ENCODE results near the gene CNTNAP5. TPM values are rescaled to one million over a fixed set of nuclear protein-coding genes. Genes with fewer than 3 reads are reported as not detected.

The CNTNAP5 gene
- total RNA-seq, 1 donor from 2014 or later: not detected

DNA sequence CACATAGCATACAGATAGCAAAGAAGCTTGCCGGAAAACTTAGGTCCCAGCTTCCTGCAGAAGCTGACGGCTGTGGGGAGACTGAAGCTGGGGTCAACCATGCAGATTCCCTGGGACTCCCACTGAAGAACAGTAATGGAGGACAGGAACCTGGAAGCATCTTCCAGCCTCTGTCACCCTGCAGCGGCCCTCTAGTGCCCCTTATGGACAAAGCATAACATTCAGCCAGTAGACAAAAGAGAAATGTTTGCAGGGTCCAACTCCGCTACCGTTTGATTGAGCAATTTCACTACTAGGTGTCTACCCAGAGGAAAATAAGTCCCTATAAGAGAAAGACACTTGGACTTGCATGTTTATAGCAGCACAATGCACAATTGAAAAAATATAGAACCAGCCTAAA, 460.6 kb downstream of the CNTNAP5 start:
- TF ChIP-seq CTCF (conservative IDR thresholded peaks at IDR 0.05; ENCODE audit: low read depth, low read length): no peak
- no peak overlapping the region for H3K4me3 ChIP-seq (ENCODE audit: low read depth, low read length)
- DNase-seq (ENCODE audit: low read depth): no peak

GRCh38 chr2:124489686-124490085, 464.6 kb downstream of the CNTNAP5 start:
- DNase-seq (ENCODE audit: low read depth): no peak
- H3K4me3 ChIP-seq (ENCODE audit: low read depth, low read length): no peak overlapping the region
- no peak for TF ChIP-seq CTCF (conservative IDR thresholded peaks at IDR 0.05; ENCODE audit: low read depth, low read length)

DNA sequence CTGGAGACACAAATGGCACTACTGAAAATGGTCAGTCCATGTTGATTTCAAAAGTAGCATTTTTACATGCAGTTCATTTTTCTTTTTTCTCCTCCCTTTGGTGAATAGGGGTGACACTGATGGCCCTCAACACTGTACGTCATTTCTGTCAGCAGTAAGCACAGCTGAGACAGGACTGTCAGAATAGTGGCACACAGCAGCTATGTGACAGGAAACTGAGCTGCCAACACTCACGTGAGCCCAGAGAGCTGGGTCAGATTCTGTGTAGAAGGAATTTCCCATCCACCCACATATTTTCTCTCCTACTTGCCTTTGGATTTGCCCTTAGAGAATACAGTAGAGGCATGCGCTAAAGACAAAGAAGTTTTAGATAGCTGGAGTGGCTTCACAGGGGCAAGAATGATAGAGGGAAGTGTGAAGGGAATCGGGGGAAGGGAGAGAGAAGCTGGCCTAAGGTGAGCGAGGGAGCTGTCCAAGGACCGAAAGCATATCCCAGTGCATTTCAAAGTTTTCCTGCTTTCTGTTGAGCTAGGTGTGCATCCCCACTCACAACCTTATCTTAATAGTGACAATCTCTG, 476.6 kb downstream of the CNTNAP5 start:
- DNase-seq (ENCODE audit: low read depth): no peak
- no peak for TF ChIP-seq CTCF (conservative IDR thresholded peaks at IDR 0.05; ENCODE audit: low read depth, low read length)
- no peak overlapping the region for H3K4me3 ChIP-seq (ENCODE audit: low read depth, low read length)

- no peak for DNase-seq (ENCODE audit: low read depth)
- no peak overlapping the region for H3K4me3 ChIP-seq (ENCODE audit: low read depth, low read length)
- TF ChIP-seq CTCF (conservative IDR thresholded peaks at IDR 0.05; ENCODE audit: low read depth, low read length): no peak
Measured at GRCh38 chr2:124514236-124514635, 489.1 kb downstream of the CNTNAP5 start.

- no peak for DNase-seq (ENCODE audit: low read depth)
- TF ChIP-seq CTCF (conservative IDR thresholded peaks at IDR 0.05; ENCODE audit: low read depth, low read length): no peak
- H3K4me3 ChIP-seq (ENCODE audit: low read depth, low read length): no peak overlapping the region
Measured at GRCh38 chr2:124520953-124521352, 495.9 kb downstream of the CNTNAP5 start.

- TF ChIP-seq CTCF (conservative IDR thresholded peaks at IDR 0.05; ENCODE audit: low read depth, low read length): no peak
- no peak for DNase-seq (ENCODE audit: low read depth)
- H3K4me3 ChIP-seq (ENCODE audit: low read depth, low read length): no peak overlapping the region
Measured at GRCh38 chr2:124523096-124523495, 498.0 kb downstream of the CNTNAP5 start.

DNA sequence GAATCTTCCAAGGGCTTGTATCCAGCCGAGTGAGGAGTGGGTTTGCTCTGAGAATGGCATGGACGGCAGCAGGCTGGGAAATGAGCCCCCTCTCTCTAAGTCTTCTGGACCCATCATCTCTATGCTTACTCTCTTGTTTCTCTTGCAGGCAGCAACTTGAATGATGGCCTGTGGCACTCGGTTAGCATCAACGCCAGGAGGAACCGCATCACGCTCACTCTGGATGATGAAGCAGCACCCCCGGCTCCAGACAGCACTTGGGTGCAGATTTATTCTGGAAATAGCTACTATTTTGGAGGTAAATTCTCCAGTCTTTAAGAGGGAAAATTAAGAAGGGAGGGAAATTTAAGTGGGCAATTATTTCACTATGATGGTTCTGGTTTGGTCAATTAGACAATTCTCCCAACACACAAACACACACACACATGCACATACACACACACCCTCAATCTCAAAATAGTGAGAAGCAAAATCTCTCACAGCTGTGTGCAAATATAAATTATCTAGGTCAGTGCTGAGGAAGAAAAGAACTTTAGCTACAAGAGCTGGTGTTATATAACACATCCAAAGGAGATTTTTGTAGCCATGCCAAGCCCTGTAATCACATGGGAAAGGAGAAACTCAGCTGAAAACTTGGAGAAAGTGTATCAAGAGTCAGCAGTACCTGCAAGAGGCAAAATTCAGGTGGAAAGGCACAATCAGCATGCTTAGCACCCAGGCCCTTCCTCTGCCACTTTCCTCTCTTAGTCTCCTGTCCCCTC, 499.2 kb downstream of the CNTNAP5 start:
- no peak for TF ChIP-seq CTCF (conservative IDR thresholded peaks at IDR 0.05; ENCODE audit: low read depth, low read length)
- H3K4me3 ChIP-seq (ENCODE audit: low read depth, low read length): no peak overlapping the region
- no peak for DNase-seq (ENCODE audit: low read depth)

Data from epithelial cell of proximal tubule (primary cell).